Neural cell (in vitro differentiated cells): Measurements from ENCODE around the gene CLIC1. TPM values are rescaled to one million over a fixed set of nuclear protein-coding genes. Genes with fewer than 3 reads are reported as not detected.

Source experiments
- H2AFZ ChIP-seq: fragments of 200-600, 300-800 bp; sonication (generic), shearing (Covaris generic); 2 replicates; pipeline ENCODE4 v1.6.0; 2014; ENCODE audit warnings: low read depth, mild to moderate bottlenecking, antibody characterized with exemption, low read length, moderate library complexity
- H3F3A ChIP-seq: fragments of 200-600 bp; shearing (Covaris generic); 2 replicates; pipeline ENCODE4 v1.6.1; 2016; ENCODE audit warnings: mild to moderate bottlenecking, moderate library complexity, mixed read lengths, antibody characterized with exemption, low read length; ENCODE audit not compliant: insufficient read depth, poor library complexity, severe bottlenecking
- H3K27ac ChIP-seq: fragments of 200-600, 300-800 bp; sonication (generic), shearing (Covaris generic); 2 replicates; pipeline ENCODE4 v1.5.1; 2014; ENCODE audit warnings: mild to moderate bottlenecking, low read length, moderate library complexity
- H3K27me3 ChIP-seq: fragments of 300-800, 200-600 bp; sonication (generic), shearing (Covaris generic); 2 replicates; pipeline ENCODE4 v1.6.0; 2014; ENCODE audit warnings: mild to moderate bottlenecking, low read depth, low read length, moderate library complexity; ENCODE audit not compliant: insufficient read depth
- H3K36me3 ChIP-seq: fragments of 300-800, 200-600 bp; sonication (generic), shearing (Covaris generic); 2 replicates; pipeline ENCODE4 v1.5.1; 2014; ENCODE audit warnings: mild to moderate bottlenecking, antibody characterized with exemption, low read length, moderate library complexity; ENCODE audit not compliant: insufficient read depth
- H3K4me2 ChIP-seq: fragments of 300-800, 200-600 bp; sonication (generic), shearing (Covaris generic); 2 replicates; pipeline ENCODE4 v1.6.0; 2014; ENCODE audit warnings: mild to moderate bottlenecking, low read length
- H3K4me3 ChIP-seq: fragments of 300-800, 200-600 bp; sonication (generic), shearing (Covaris generic); 2 replicates; pipeline ENCODE4 v1.5.1; 2014; ENCODE audit warnings: mild to moderate bottlenecking, low read length, moderate library complexity
- H3K79me2 ChIP-seq: fragments of 200-600 bp; shearing (Covaris generic); replicated peaks from 2 replicates; pipeline ENCODE4 v1.6.0; 2014; ENCODE audit warnings: mild to moderate bottlenecking, low read length, moderate library complexity; ENCODE audit not compliant: insufficient read depth
- H3K9ac ChIP-seq: fragments of 300-800, 200-600 bp; sonication (generic), shearing (Covaris generic); 2 replicates; pipeline ENCODE4 v1.6.1; 2016; ENCODE audit warnings: mild to moderate bottlenecking, low read length, mixed read lengths
- H3K9me2 ChIP-seq: fragments of 200-600 bp; shearing (Covaris generic); 2 replicates; pipeline ENCODE4 v1.6.1; 2016; ENCODE audit warnings: mild to moderate bottlenecking, low read length, mixed read lengths; ENCODE audit not compliant: insufficient read depth
- H3K9me3 ChIP-seq: fragments of 200-600, 300-800 bp; sonication (generic), shearing (Covaris generic); 2 replicates; pipeline ENCODE4 v1.6.1; 2016; ENCODE audit warnings: mild to moderate bottlenecking, mixed run types, low read length, moderate library complexity, mixed read lengths
- H4K20me1 ChIP-seq: fragments of 200-600 bp; shearing (Covaris generic); 2 replicates; pipeline ENCODE4 v1.6.1; 2016; ENCODE audit warnings: mild to moderate bottlenecking, mixed run types; ENCODE audit not compliant: insufficient read depth
- CTCF ChIP-seq: fragments of 450-650 bp; IDR thresholded peaks from 2 replicates; pipeline ENCODE4 v1.5.1; 2014; ENCODE audit warnings: antibody characterized with exemption, mild to moderate bottlenecking, moderate library complexity; ENCODE audit not compliant: poor library complexity, severe bottlenecking
- EP300 ChIP-seq: fragments of 450-650 bp; conservative IDR thresholded peaks from 2 replicates; pipeline ENCODE4 v1.6.1; 2014; ENCODE audit warnings: antibody characterized with exemption, mild to moderate bottlenecking, moderate library complexity; ENCODE audit not compliant: poor library complexity, severe bottlenecking
- EZH2 ChIP-seq: fragments of 200-600, 300-800 bp; shearing (Covaris generic), sonication (generic); IDR thresholded peaks from 2 replicates; pipeline ENCODE4 v1.6.1; 2014; ENCODE audit warnings: antibody characterized with exemption, low read length, borderline replicate concordance, mild to moderate bottlenecking; ENCODE audit not compliant: insufficient read depth, poor library complexity, severe bottlenecking
- MXI1 ChIP-seq: fragments of 450-650 bp; conservative IDR thresholded peaks from 2 replicates; pipeline ENCODE4 v1.6.1; 2014; ENCODE audit warnings: antibody characterized with exemption, mild to moderate bottlenecking; ENCODE audit not compliant: poor library complexity, severe bottlenecking
- POLR2AphosphoS5 ChIP-seq: IDR thresholded peaks from 2 replicates; pipeline ENCODE4 v1.6.1; 2012
- RAD21 ChIP-seq: fragments of 450-650 bp; conservative IDR thresholded peaks from 2 replicates; pipeline ENCODE4 v1.6.1; 2014; ENCODE audit warnings: antibody characterized with exemption, mild to moderate bottlenecking, moderate library complexity
- SMC3 ChIP-seq: fragments of 450-650 bp; conservative IDR thresholded peaks from 2 replicates; pipeline ENCODE4 v1.6.1; 2014; ENCODE audit warnings: antibody characterized with exemption, mild to moderate bottlenecking, moderate library complexity; ENCODE audit not compliant: poor library complexity
- TAF1 ChIP-seq: IDR thresholded peaks from 2 replicates; pipeline ENCODE4 v1.6.1; 2012; ENCODE audit warnings: low read depth
- polyA plus RNA-seq: library from polyadenylated mRNA; depleted of rRNA; stranded (reverse); fragments of >200 nt; gene quantifications from 2 replicates; pipeline ENCODE4 v1.2.3, GENCODE V29; 2014
- TF ChIP-seq, protein P1 (sequence below): IDR thresholded peaks from 2 replicates; pipeline ENCODE4 v1.6.1; 2012; ENCODE audit warnings: borderline replicate concordance

The CLIC1 gene
- polyA plus RNA-seq, 1 donor from 2014 or later, result 5.5 TPM

- Histone ChIP-seq H3K27me3 (no peaks in the 10 kb centered on the region), H2AFZ (peak overlapping the region; percentile 84), H3K79me2 (no peaks in the 10 kb centered on the region), H3K9me3 (no peaks in the 10 kb centered on the region), H3F3A (no peaks in the 10 kb centered on the region), H3K9ac (peak overlapping the region; percentile 48), H3K4me2 (peak overlapping the region; percentile 30), H3K4me3 (peak overlapping the region; percentile 23), H3K36me3 (no peaks in the 10 kb centered on the region), H3K9me2 (no peaks in the 10 kb centered on the region), H3K27ac (peak overlapping the region; percentile 56), H4K20me1 (no peaks in the 10 kb centered on the region)
- TF ChIP-seq SMC3 (no peak), EP300 (no peak), RAD21 (no peak), TAF1 (peak; percentile 33)
- TF ChIP-seq, protein P1, sequence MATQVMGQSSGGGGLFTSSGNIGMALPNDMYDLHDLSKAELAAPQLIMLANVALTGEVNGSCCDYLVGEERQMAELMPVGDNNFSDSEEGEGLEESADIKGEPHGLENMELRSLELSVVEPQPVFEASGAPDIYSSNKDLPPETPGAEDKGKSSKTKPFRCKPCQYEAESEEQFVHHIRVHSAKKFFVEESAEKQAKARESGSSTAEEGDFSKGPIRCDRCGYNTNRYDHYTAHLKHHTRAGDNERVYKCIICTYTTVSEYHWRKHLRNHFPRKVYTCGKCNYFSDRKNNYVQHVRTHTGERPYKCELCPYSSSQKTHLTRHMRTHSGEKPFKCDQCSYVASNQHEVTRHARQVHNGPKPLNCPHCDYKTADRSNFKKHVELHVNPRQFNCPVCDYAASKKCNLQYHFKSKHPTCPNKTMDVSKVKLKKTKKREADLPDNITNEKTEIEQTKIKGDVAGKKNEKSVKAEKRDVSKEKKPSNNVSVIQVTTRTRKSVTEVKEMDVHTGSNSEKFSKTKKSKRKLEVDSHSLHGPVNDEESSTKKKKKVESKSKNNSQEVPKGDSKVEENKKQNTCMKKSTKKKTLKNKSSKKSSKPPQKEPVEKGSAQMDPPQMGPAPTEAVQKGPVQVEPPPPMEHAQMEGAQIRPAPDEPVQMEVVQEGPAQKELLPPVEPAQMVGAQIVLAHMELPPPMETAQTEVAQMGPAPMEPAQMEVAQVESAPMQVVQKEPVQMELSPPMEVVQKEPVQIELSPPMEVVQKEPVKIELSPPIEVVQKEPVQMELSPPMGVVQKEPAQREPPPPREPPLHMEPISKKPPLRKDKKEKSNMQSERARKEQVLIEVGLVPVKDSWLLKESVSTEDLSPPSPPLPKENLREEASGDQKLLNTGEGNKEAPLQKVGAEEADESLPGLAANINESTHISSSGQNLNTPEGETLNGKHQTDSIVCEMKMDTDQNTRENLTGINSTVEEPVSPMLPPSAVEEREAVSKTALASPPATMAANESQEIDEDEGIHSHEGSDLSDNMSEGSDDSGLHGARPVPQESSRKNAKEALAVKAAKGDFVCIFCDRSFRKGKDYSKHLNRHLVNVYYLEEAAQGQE, result no peak
Measured at GRCh38 chr6:31713991-31714684, 22.2 kb downstream of the CLIC1 start.

DNA sequence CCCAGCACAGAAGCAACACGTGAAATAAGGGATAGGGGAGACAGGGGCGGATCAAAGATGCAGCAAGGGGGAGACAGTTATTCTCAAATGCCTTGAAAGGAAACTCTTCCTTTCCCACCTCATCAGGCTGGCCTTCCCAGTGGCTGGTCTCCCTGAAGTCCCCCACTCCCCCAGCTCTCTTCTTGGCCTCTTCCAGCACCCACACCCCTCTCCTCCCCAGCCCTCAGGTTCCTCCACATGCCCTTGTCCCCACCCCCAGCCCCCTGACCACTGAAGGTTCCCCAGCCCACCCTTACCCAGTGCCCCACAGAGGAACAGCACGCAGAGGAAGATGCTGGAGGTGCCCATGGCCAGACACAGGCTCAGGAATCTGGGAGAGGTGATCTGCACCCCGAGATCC is 22.9 kb downstream of the CLIC1 start:
- peak overlapping the region; percentile 23 for H3K4me3 ChIP-seq
- no peaks in the 10 kb centered on the region for H3K36me3 ChIP-seq
- no peaks in the 10 kb centered on the region for H3K27me3 ChIP-seq
- no peaks in the 10 kb centered on the region for H4K20me1 ChIP-seq
- H3K79me2 ChIP-seq, result no peaks in the 10 kb centered on the region
- no peak for TF ChIP-seq POLR2AphosphoS5
- TF ChIP-seq MXI1, result no peak
- TF ChIP-seq SMC3, result no peak
- no peak for TF ChIP-seq RAD21
- no peak for TF ChIP-seq TAF1
- TF ChIP-seq EP300, result no peak
- TF ChIP-seq CTCF, result no peak
- TF ChIP-seq, protein P1, result no peak
- no peak for TF ChIP-seq EZH2
- H3K4me2 ChIP-seq, result no peak overlapping the region
- H3K9me3 ChIP-seq, result no peaks in the 10 kb centered on the region
- H3K9ac ChIP-seq, result peak overlapping the region; percentile 48
- peak overlapping the region; percentile 12 for H3K27ac ChIP-seq
- no peaks in the 10 kb centered on the region for H3F3A ChIP-seq
- H3K9me2 ChIP-seq, result no peaks in the 10 kb centered on the region
- H2AFZ ChIP-seq, result no peak overlapping the region
